ELR (cell line): ENCODE results near the gene CAPN15.

Source experiments
- DNase-seq: peaks from one replicate; pipeline ENCODE4 v3.0.0-alpha.2; 2015; ENCODE audit warnings: low read depth

CAPN15 gene

GRCh38 chr16:578232-578869 is 50.8 kb downstream of the CAPN15 start:
- DNase-seq, result no peak

- DNase-seq, result peak; percentile 62
These were observed 51.4 kb downstream of the CAPN15 start for GRCh38 chr16:578870-579405.

- DNase-seq, result no peak
These were observed 52.8 kb downstream of the CAPN15 start for GRCh38 chr16:580141-580945.

- no peak for DNase-seq
These were observed 53.5 kb downstream of the CAPN15 start for GRCh38 chr16:580946-581498.

- no peak for DNase-seq
These were observed 54.7 kb downstream of the CAPN15 start for GRCh38 chr16:582218-582613.

- DNase-seq, result no peak
These were observed 55.3 kb downstream of the CAPN15 start for GRCh38 chr16:582614-583331.

GRCh38 chr16:583470-583814 is 55.9 kb downstream of the CAPN15 start:
- DNase-seq, result no peak

GRCh38 chr16:583815-584591 is 56.5 kb downstream of the CAPN15 start:
- no peak for DNase-seq

- DNase-seq, result no peak
These were observed 57.8 kb downstream of the CAPN15 start for GRCh38 chr16:585351-585750.

GRCh38 chr16:586047-586644 is 58.6 kb downstream of the CAPN15 start:
- no peak for DNase-seq

GRCh38 chr16:586645-587590 is 59.4 kb downstream of the CAPN15 start:
- DNase-seq, result no peak

GRCh38 chr16:588639-588888 is 61.1 kb downstream of the CAPN15 start:
- DNase-seq, result peak; percentile 75

GRCh38 chr16:588889-589657 is 61.6 kb downstream of the CAPN15 start:
- peak; percentile 92 for DNase-seq

- peak; percentile 97 for DNase-seq
These were observed 62.2 kb downstream of the CAPN15 start, which contains the start of gene RAB40C for GRCh38 chr16:589658-590187. TSS of gene RAB40C (plus strand) at chr16:590066. CDS start at chr16:590292, 226 bp downstream.

- DNase-seq, result peak; percentile 44
These were observed 62.8 kb downstream of the CAPN15 start for GRCh38 chr16:590188-590814.

GRCh38 chr16:590815-591200 is 63.3 kb downstream of the CAPN15 start:
- DNase-seq, result no peak

GRCh38 chr16:591231-591630 is 63.7 kb downstream of the CAPN15 start:
- no peak for DNase-seq

- DNase-seq, result no peak
These were observed 64.5 kb downstream of the CAPN15 start for GRCh38 chr16:591892-592517.
